Lower leg skin (tissue), 4 donors: Measurements from ENCODE around the gene PPP1R14D. TPM values are rescaled to one million over a fixed set of nuclear protein-coding genes. Genes with fewer than 3 reads are reported as not detected.
A peak's percentile ranks its signal among the peaks of the same experiment; 100 is the strongest.

Experiments
- DNase-seq, 2 donors: peaks; one replicate each; pipeline ENCODE4 v3.0.0-alpha.2; 2019; ENCODE audit warnings: low spot score in 2 of 2
- H3K4me3 ChIP-seq: fragments of 200-600 bp; sonication (generic); 2 replicates; pipeline ENCODE4 v1.5.1; 2017; ENCODE audit warnings: mild to moderate bottlenecking, low read depth; ENCODE audit not compliant: poor library complexity, severe bottlenecking
- CTCF ChIP-seq, 3 donors: fragments of 450-650 bp; IDR thresholded peaks; one replicate each; pipeline ENCODE4 v1.5.1; 2016; ENCODE audit warnings: antibody characterized with exemption in 3 of 3, mild to moderate bottlenecking in 3 of 3, moderate library complexity in 2 of 3
- POLR2A ChIP-seq, 2 donors: fragments of 450-650 bp; IDR thresholded peaks; one replicate each; pipeline ENCODE4 v1.6.1; 2016 to 2017; ENCODE audit warnings: antibody characterized with exemption in 2 of 2, mild to moderate bottlenecking in 1 of 2, moderate library complexity in 1 of 2
- WGBS, 2 donors: methylation state at CpG; one replicate each; pipeline ENCODE4 v1.1.5; 2018; 5-methylcytosine and 5-hydroxymethylcytosine counted together
- intact Hi-C: fragments of 100-400 bp; cut with DNase I; formaldehyde crosslinking; loops from one replicate; pipeline ENCODE4 v1.15.0; 2023; ENCODE audit warnings: low total_unique reads
- total RNA-seq, 4 donors: library from RNA; depleted of rRNA; stranded (reverse); fragments of >200 nt; gene quantifications; one replicate each; pipeline ENCODE4 v1.1.0, GENCODE V29; 2016

Gene PPP1R14D
- total RNA-seq, 4 donors from 2014 or later: 0.65 to 4.8 (median 2.4) TPM; not detected in 1

GRCh38 chr15:40792394-40792793 is 36.1 kb downstream of the PPP1R14D start:
- no peak for DNase-seq
- H3K4me3 ChIP-seq: no peak overlapping the region
- TF ChIP-seq CTCF (IDR thresholded peaks at IDR 0.05) (no peak), POLR2A (IDR thresholded peaks at IDR 0.05) (no peak)
- WGBS, 2 donors: 83 to 92% methylated on average over 3 of the region's 3 CpGs
- intact Hi-C loops: no loop called here

- WGBS, 2 donors: 68 to 83% methylated on average over 3 of the region's 3 CpGs
- no peak overlapping the region for H3K4me3 ChIP-seq
- TF ChIP-seq CTCF (IDR thresholded peaks at IDR 0.05) (no peak), POLR2A (IDR thresholded peaks at IDR 0.05) (no peak)
- no peak for DNase-seq
- intact Hi-C loops: no loop called here
Observed at GRCh38 chr15:40790718-40791117, 37.8 kb downstream of the PPP1R14D start.

GRCh38 chr15:40789999-40790398 is 38.5 kb downstream of the PPP1R14D start:
- no peak for TF ChIP-seq CTCF (IDR thresholded peaks at IDR 0.05)
- TF ChIP-seq POLR2A (IDR thresholded peaks at IDR 0.05): no peak
- no peak for DNase-seq
- H3K4me3 ChIP-seq: no peak overlapping the region
- intact Hi-C loops: no loop called here
- WGBS, 2 donors: 89 to 95% methylated on average over 8 of the region's 8 CpGs

GRCh38 chr15:40789119-40789518 is 39.4 kb downstream of the PPP1R14D start:
- DNase-seq: no peak
- TF ChIP-seq CTCF (IDR thresholded peaks at IDR 0.05) (no peak), POLR2A (IDR thresholded peaks at IDR 0.05) (no peak)
- no peak overlapping the region for H3K4me3 ChIP-seq
- WGBS, 2 donors: 80 to 84% methylated on average over 5 of the region's 5 CpGs
- intact Hi-C loops: no loop called here

GRCh38 chr15:40787991-40788390 is 40.5 kb downstream of the PPP1R14D start:
- no peak overlapping the region for H3K4me3 ChIP-seq
- intact Hi-C loops: no loop called here
- no peak for TF ChIP-seq POLR2A (IDR thresholded peaks at IDR 0.05)
- TF ChIP-seq CTCF (IDR thresholded peaks at IDR 0.05): no peak
- 73 to 80% methylated on average over 6 of the region's 6 CpGs for WGBS, 2 donors
- no peak for DNase-seq

- peak in 1 of 2 donors; percentile 53 for DNase-seq
- H3K4me3 ChIP-seq: no peak overlapping the region
- WGBS, 2 donors: 18 to 19% methylated on average over 4 of the region's 4 CpGs
- intact Hi-C loops: no loop called here
- no peak for TF ChIP-seq CTCF (IDR thresholded peaks at IDR 0.05)
- TF ChIP-seq POLR2A (IDR thresholded peaks at IDR 0.05): no peak
Observed at GRCh38 chr15:40787344-40787841, 41.1 kb downstream of the PPP1R14D start.
